RWPE1 (cell line): Measurements from ENCODE around the gene TBC1D1.

Experiments
- CTCF ChIA-PET: fragments of 350-600 bp; sonication (Branson Sonifier 250); formaldehyde crosslinking; extraction: SDS; loops from one replicate; lab custom pipeline; 2021; lab: Yijun Ruan, JAX
- POLR2A ChIA-PET: fragments of 400-600 bp; formaldehyde crosslinking; extraction: SDS; loops from one replicate; lab custom pipeline; 2020; ENCODE audit warnings: antibody characterized with exemption; ENCODE audit not compliant: low non-redundant PET; lab: Yijun Ruan, JAX
- DNase-seq: peaks from one replicate; pipeline ENCODE4 v3.0.0; 2012; ENCODE audit warnings: low spot score
- H3K27ac ChIP-seq: fragments of 450-650 bp; 2 replicates; pipeline ENCODE4 v1.5.1; 2017
- CTCF ChIP-seq: fragments of 450-650 bp; conservative IDR thresholded peaks from 2 replicates; pipeline ENCODE4 v1.5.1; 2017; ENCODE audit warnings: low read depth, mild to moderate bottlenecking

Gene TBC1D1

GRCh38 chr4:38125816-38126215 lies 234.9 kb downstream of the TBC1D1 start:
- TF ChIP-seq CTCF: no peak
- POLR2A ChIA-PET: no interaction called here

GRCh38 chr4:38128478-38129459 lies 237.9 kb downstream of the TBC1D1 start:
- ChIA-PET POLR2A (no interaction called here), CTCF (interaction anchor here (0.5 kb wide), 1 partner anchor 8 kb away, joined by 3 read pairs; no protein-coding TSS in a partner anchor)
- peak; percentile 67 for DNase-seq
- H3K27ac ChIP-seq: peak overlapping the region; percentile 89
- no peak for TF ChIP-seq CTCF

More at GRCh38 chr4:38125816-38126215, 234.9 kb downstream of the TBC1D1 start:
- CTCF ChIA-PET: no interaction called here
- no peak overlapping the region for H3K27ac ChIP-seq
- no peak for DNase-seq

- ChIA-PET CTCF (interaction anchor here (0.5 kb wide), 1 partner anchor 9 kb away, joined by 3 read pairs; no protein-coding TSS in a partner anchor), POLR2A (no interaction called here)
- peak overlapping the region; percentile 89 for H3K27ac ChIP-seq
- no peak for DNase-seq
- TF ChIP-seq CTCF: no peak
Observed at GRCh38 chr4:38129460-38130227, 238.8 kb downstream of the TBC1D1 start.

- ChIA-PET POLR2A (no interaction called here), CTCF (no interaction called here)
- no peak for DNase-seq
- TF ChIP-seq CTCF: no peak
- H3K27ac ChIP-seq: peak overlapping the region; percentile 33
Observed at GRCh38 chr4:38130884-38131283, 240.0 kb downstream of the TBC1D1 start.

GRCh38 chr4:38131371-38132091 lies 240.6 kb downstream of the TBC1D1 start:
- CTCF ChIA-PET: interaction anchor here (0.7 kb wide), 2 partner anchors 1000 to 1081 kb away, joined by 3 to 6 read pairs; no protein-coding TSS in a partner anchor
- no peak for DNase-seq
- H3K27ac ChIP-seq: peak overlapping the region; percentile 68
- POLR2A ChIA-PET: no interaction called here
- no peak for TF ChIP-seq CTCF
